ENCODE results near the gene MAD1L1.

MAD1L1 gene

GRCh38 chr7:2131800-2132199, 100.9 kb downstream of the MAD1L1 start:
- Histone ChIP-seq H3K9me3 (ENCODE audit: control insufficient read depth, insufficient read depth, low read length) (no peaks in the 10 kb centered on the region), H3K36me3 (ENCODE audit: insufficient read depth, low read length) (peaks cover 4% of the 10 kb centered on the region; the same call in 1 of the 2 replicates), H3K4me1 (ENCODE audit: insufficient read depth, low read length) (no peaks in the 10 kb centered on the region), H3K9ac (ENCODE audit: low read depth, low read length) (no peak overlapping the region)

- H3K9me3 ChIP-seq (ENCODE audit: control insufficient read depth, insufficient read depth, low read length), result no peaks in the 10 kb centered on the region
- H3K9ac ChIP-seq (ENCODE audit: low read depth, low read length), result no peak overlapping the region
- H3K4me1 ChIP-seq (ENCODE audit: insufficient read depth, low read length), result no peaks in the 10 kb centered on the region
- peaks cover 4% of the 10 kb centered on the region; the same call in 1 of the 2 replicates for H3K36me3 ChIP-seq (ENCODE audit: insufficient read depth, low read length)
These were observed 101.4 kb downstream of the MAD1L1 start for GRCh38 chr7:2131341-2131740.

DNA sequence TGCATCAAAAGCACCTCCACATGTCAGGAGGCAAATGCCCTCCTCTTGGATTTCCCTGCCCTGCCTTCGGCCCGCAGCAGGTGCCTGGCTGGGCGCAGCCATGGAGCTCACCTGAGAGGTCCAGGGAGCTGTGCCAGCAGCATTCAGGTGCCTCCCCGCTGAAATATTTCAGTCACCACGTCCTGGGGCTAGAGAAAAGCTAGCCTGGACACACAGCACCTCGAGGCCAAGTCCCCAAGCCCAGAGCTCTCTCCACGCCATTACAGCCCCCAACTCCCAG, 102.7 kb downstream of the MAD1L1 start:
- Histone ChIP-seq H3K36me3 (ENCODE audit: insufficient read depth, low read length) (no peaks in the 10 kb centered on the region; the same call in 1 of the 2 replicates), H3K9ac (ENCODE audit: low read depth, low read length) (no peak overlapping the region), H3K9me3 (ENCODE audit: control insufficient read depth, insufficient read depth, low read length) (no peaks in the 10 kb centered on the region), H3K4me1 (ENCODE audit: insufficient read depth, low read length) (no peaks in the 10 kb centered on the region)

DNA sequence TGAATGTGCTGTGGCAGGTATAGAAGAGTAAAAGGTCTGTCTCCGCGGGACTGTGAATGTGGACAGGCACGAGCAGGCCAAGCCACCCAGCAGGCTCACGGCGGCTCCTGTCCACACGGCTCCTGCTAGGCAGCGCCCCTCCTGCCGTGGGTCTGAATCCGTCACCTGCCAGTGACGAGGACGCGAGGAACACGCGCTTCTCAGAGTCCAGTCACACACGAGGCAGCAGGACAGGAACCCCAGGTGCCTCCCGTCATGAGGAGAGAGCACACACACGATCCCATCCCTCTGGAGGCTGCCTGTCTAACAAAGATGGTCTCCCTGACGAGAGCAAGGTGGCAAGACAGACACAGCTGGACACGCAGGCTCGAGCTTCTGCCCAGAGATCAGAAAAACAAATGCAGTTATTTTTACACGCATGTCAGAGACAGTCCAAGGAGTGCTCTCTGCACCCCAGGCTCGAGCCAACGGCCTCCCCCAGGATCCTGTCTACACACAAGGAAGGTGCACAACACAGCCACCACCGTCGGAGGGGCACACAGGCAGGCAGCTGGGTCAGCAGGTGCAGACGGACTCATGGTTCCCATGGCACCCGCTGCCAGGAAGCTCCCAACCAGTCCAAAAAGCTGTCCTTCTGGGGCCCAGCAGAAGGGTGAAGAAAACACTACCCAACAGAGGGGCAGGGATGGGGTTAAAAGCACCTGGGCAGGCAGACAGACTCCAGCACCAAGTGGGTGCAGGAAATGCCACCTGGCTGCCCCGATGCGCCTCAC, 103.2 kb downstream of the MAD1L1 start:
- Histone ChIP-seq H3K4me1 (ENCODE audit: insufficient read depth, low read length) (no peaks in the 10 kb centered on the region), H3K9ac (ENCODE audit: low read depth, low read length) (no peak overlapping the region), H3K9me3 (ENCODE audit: control insufficient read depth, insufficient read depth, low read length) (no peaks in the 10 kb centered on the region), H3K36me3 (ENCODE audit: insufficient read depth, low read length) (no peaks in the 10 kb centered on the region)

GRCh38 chr7:2128601-2129322, 104.0 kb downstream of the MAD1L1 start:
- Histone ChIP-seq H3K9ac (ENCODE audit: low read depth, low read length) (no peak overlapping the region), H3K36me3 (ENCODE audit: insufficient read depth, low read length) (no peaks in the 10 kb centered on the region)

GRCh38 chr7:2126621-2127020, 106.1 kb downstream of the MAD1L1 start:
- no peaks in the 10 kb centered on the region for H3K4me1 ChIP-seq (ENCODE audit: insufficient read depth, low read length)
- no peak overlapping the region for H3K9ac ChIP-seq (ENCODE audit: low read depth, low read length)
- H3K9me3 ChIP-seq (ENCODE audit: control insufficient read depth, insufficient read depth, low read length), result no peaks in the 10 kb centered on the region
- H3K36me3 ChIP-seq (ENCODE audit: insufficient read depth, low read length), result no peaks in the 10 kb centered on the region

More at GRCh38 chr7:2128601-2129322, 104.0 kb downstream of the MAD1L1 start:
- Histone ChIP-seq H3K9me3 (ENCODE audit: control insufficient read depth, insufficient read depth, low read length) (no peaks in the 10 kb centered on the region), H3K4me1 (ENCODE audit: insufficient read depth, low read length) (no peaks in the 10 kb centered on the region)

- H3K36me3 ChIP-seq (ENCODE audit: insufficient read depth, low read length), result no peaks in the 10 kb centered on the region
- H3K9ac ChIP-seq (ENCODE audit: low read depth, low read length), result no peak overlapping the region
- H3K9me3 ChIP-seq (ENCODE audit: control insufficient read depth, insufficient read depth, low read length), result no peaks in the 10 kb centered on the region
- no peaks in the 10 kb centered on the region for H3K4me1 ChIP-seq (ENCODE audit: insufficient read depth, low read length)
These were observed 106.8 kb downstream of the MAD1L1 start for GRCh38 chr7:2125931-2126330.

DNA sequence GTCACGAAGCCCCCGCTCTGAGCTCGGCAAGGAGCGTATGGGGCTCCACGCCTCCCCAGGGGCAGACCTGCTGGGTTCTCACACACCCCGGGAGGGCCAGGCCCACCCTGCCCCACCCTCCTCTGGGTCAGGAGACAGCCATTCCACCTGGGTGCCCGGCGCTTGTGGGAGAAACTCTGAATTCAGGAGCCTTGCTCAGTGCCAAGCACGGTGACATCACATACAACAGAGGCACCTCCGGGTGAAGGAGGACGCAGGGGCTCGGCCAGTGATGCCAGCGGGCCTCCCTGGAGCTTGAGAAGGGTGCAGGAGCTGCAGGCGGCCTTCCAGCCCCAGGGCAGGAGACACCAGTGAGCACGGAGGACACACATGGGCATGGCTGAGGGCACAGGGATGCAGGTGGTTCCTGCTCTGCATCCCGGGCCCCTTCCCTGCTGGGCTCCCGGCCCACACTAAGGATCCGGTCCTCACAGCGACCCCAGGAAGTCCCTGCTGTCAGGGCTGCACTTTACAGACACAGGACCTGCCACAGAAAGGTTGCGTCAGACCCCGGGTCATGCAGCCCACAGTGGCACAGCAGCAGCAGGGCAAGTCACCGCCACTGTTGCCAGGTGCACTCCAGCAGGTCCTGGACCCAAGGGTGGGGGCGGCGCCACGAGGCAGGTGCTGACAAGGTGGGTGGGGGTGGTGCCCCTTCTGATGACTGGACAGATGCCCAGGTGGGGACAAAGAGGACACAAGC, 108.0 kb downstream of the MAD1L1 start:
- no peaks in the 10 kb centered on the region for H3K36me3 ChIP-seq (ENCODE audit: insufficient read depth, low read length)
- no peaks in the 10 kb centered on the region for H3K9me3 ChIP-seq (ENCODE audit: control insufficient read depth, insufficient read depth, low read length)
- H3K4me1 ChIP-seq (ENCODE audit: insufficient read depth, low read length), result no peaks in the 10 kb centered on the region
- no peak overlapping the region for H3K9ac ChIP-seq (ENCODE audit: low read depth, low read length)

DNA sequence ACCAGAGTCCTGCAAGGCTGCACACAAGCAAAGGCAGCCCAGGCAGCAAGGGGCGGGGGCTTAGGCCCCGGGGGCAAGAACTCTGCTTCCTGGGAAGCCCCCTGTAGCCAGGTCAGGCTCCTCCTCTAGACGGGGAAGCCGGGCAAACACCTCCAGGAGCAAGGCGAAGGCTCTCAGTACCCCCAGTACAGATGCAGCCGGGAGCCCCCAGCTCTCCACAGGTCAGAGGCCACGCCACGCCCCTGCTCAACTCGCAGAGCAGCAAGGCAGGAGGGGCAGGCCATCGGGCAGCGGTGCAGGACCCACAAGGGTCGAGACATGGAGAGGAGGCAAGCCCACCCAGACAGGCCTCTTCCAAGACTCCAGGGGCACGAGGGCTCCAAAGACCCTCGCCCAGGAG, 108.8 kb downstream of the MAD1L1 start:
- Histone ChIP-seq H3K4me1 (ENCODE audit: insufficient read depth, low read length) (no peaks in the 10 kb centered on the region), H3K36me3 (ENCODE audit: insufficient read depth, low read length) (no peaks in the 10 kb centered on the region), H3K9ac (ENCODE audit: low read depth, low read length) (no peak overlapping the region)

DNA sequence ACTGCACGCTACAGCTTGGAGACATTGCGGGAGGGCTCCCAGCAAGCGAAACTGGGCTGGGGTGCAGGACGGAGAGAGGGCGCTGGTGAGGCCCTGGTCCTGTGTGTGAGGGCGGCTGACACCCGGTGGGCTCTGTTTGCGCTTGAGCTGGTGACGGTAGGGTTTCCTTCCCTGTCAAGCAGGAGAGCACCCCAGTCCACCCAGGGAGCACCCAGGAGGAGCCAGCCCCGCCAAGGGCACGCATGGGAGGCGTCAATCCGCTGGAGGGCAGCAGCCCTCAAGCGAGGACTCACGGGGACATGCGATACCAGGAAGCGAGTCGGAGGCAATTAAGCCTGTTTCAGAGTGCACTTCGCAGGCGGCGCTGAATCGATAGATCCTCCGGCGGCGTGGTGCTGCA, 109.4 kb downstream of the MAD1L1 start:
- H3K9ac ChIP-seq (ENCODE audit: low read depth, low read length), result no peak overlapping the region
- H3K36me3 ChIP-seq (ENCODE audit: insufficient read depth, low read length), result no peaks in the 10 kb centered on the region
- H3K4me1 ChIP-seq (ENCODE audit: insufficient read depth, low read length), result no peaks in the 10 kb centered on the region
- no peaks in the 10 kb centered on the region for H3K9me3 ChIP-seq (ENCODE audit: control insufficient read depth, insufficient read depth, low read length)

More for the DNA sequence above, 108.8 kb downstream of the MAD1L1 start:
- H3K9me3 ChIP-seq (ENCODE audit: control insufficient read depth, insufficient read depth, low read length), result no peaks in the 10 kb centered on the region

DNA sequence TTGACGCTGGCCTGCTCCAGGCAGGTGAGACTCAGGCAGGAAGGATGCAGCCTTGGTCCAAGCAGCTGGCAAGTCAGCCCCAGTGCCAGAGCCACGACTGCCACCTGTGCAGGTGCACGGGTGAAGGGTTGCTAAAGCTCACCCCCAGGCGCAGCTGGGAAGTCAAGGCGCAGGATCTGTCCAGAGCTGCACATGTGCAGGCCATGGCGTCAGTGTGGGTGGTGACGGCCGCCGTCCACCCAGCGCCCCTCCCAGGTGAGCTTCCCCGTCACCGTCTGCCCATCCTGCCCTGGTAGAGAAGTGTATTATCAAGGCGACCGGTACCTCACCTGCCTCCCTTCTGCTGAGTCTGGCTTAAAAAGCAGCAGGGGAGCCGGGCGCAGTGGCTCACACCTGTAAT, 110.1 kb downstream of the MAD1L1 start:
- Histone ChIP-seq H3K36me3 (ENCODE audit: insufficient read depth, low read length) (no peaks in the 10 kb centered on the region), H3K4me1 (ENCODE audit: insufficient read depth, low read length) (no peaks in the 10 kb centered on the region), H3K9ac (ENCODE audit: low read depth, low read length) (no peak overlapping the region), H3K9me3 (ENCODE audit: control insufficient read depth, insufficient read depth, low read length) (no peaks in the 10 kb centered on the region)

DNA sequence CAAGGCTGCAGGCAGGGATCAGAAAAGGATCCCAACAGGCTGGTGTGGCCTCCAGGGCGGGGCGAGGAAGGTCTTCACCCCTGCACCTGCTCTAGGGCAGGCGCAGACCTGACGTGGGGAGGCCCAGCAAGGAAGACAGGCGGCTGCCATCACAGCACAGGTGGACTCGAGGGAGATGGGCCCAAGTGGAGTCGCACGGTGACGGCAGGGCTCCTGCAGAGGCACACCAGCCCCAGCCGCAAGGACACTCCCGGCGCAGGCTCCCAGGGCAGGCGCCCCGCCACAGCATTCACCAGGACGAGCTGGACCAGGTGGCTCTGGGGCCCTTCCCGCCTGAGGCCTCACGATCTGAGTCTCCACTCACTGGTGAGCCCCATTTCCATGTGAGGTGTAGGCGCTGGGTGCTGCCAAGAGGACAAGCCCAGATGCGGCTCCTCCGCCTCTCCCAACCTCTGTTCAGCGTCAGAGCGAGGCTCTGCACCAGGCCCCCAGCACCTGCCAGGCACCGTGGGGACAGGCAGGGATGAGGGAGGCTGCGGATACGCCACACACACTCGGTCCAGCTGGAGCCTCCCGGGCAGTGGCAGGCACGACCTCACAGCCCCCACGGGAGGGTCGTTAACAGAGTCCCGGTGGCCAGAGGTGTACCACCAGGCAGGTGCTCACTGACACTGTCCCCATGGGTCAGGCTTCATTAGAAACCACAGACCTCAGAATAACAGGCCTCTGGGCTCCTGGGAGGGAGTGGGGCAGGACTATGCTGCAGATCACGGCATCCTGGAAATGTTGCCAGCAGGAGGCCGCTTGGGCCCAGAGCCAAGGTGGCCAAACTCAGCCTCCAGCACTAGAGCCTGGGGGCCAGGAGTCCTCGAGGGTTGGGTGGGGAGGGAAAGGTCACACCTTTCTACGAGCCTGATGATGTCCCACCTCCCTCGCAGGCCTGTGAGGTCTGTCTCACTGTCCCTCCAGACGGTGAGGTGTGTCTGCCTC, 111.6 kb downstream of the MAD1L1 start:
- no peak overlapping the region for H3K9ac ChIP-seq (ENCODE audit: low read depth, low read length)
- no peaks in the 10 kb centered on the region for H3K4me1 ChIP-seq (ENCODE audit: insufficient read depth, low read length)
- H3K36me3 ChIP-seq (ENCODE audit: insufficient read depth, low read length), result no peaks in the 10 kb centered on the region
- no peaks in the 10 kb centered on the region for H3K9me3 ChIP-seq (ENCODE audit: control insufficient read depth, insufficient read depth, low read length)

DNA sequence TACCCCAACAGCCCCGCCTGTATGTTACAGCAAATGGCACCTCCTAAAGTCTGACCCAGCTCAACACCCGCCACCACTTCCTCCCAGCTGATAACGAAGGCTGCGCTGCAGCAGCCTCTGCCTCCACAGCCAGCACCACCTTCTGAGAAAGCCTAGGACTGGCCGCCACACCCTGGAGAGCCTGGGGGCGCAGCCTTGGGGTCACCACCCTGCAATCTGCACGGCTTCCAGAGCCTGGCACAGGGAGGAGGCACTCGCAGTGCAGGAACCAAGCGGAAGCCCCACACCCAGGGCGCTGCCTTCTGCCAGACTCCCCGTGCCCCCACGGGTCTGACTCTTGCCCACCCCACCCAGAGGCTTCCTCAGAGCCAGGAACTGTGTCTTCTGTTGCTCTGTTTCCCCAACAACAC, 112.5 kb downstream of the MAD1L1 start:
- no peaks in the 10 kb centered on the region for H3K36me3 ChIP-seq (ENCODE audit: insufficient read depth, low read length)
- no peak overlapping the region for H3K9ac ChIP-seq (ENCODE audit: low read depth, low read length)
- no peaks in the 10 kb centered on the region for H3K9me3 ChIP-seq (ENCODE audit: control insufficient read depth, insufficient read depth, low read length)
- H3K4me1 ChIP-seq (ENCODE audit: insufficient read depth, low read length), result no peaks in the 10 kb centered on the region

All from ES-I3 (cell line).